Liver (tissue), 9 donors: Measurements from ENCODE around the gene GRIK2. TPM values are rescaled to one million over a fixed set of nuclear protein-coding genes. Genes with fewer than 3 reads are reported as not detected.

Source experiments
- DNase-seq: peaks from one replicate; pipeline ENCODE4 v3.0.0-alpha.2; 2017; ENCODE audit warnings: low spot score
- H3K27ac ChIP-seq, 2 donors: one replicate each; pipeline ENCODE4 v1.7.0; 2013; ENCODE audit warnings: inconsistent platforms in 2 of 2, low read length in 2 of 2, control low read depth in 1 of 2, low read depth in 1 of 2, mild to moderate bottlenecking in 1 of 2
- H3K27me3 ChIP-seq, 4 donors: one replicate each; pipeline versions ENCODE4 v1.6.1 to v1.7.0; 2013; ENCODE audit warnings: low read length in 3 of 4, inconsistent platforms in 1 of 4, mild to moderate bottlenecking in 1 of 4, moderate library complexity in 1 of 4; ENCODE audit not compliant: control insufficient read depth in 4 of 4, insufficient read depth in 4 of 4
- H3K36me3 ChIP-seq, 4 donors: one replicate each; pipeline versions ENCODE4 v1.6.1 to v1.7.0; 2013; ENCODE audit warnings: low read length in 3 of 4, mild to moderate bottlenecking in 3 of 4, low read depth in 1 of 4, moderate library complexity in 1 of 4; ENCODE audit not compliant: control insufficient read depth in 4 of 4, insufficient read depth in 3 of 4
- H3K4me1 ChIP-seq, 4 donors: one replicate each; pipeline versions ENCODE4 v1.6.1 to v1.7.0; 2013; ENCODE audit warnings: low read length in 3 of 4, mild to moderate bottlenecking in 3 of 4, moderate library complexity in 1 of 4; ENCODE audit not compliant: control insufficient read depth in 4 of 4, insufficient read depth in 4 of 4
- H3K4me3 ChIP-seq, 3 donors: one replicate each; pipeline versions ENCODE4 v1.6.1 to v1.7.0; 2013; ENCODE audit warnings: low read length in 3 of 3, control low read depth in 1 of 3, low read depth in 1 of 3, mild to moderate bottlenecking in 1 of 3
- H3K9ac ChIP-seq, 2 donors: one replicate each; pipeline ENCODE4 v1.7.0; 2013; ENCODE audit warnings: low read length in 2 of 2, mild to moderate bottlenecking in 2 of 2, moderate library complexity in 2 of 2, control low read depth in 1 of 2, low read depth in 1 of 2
- H3K9me3 ChIP-seq, 4 donors: one replicate each; pipeline versions ENCODE4 v1.6.1 to v1.7.0; 2013; ENCODE audit warnings: low read length in 3 of 4; ENCODE audit not compliant: control insufficient read depth in 4 of 4
- EGR1 ChIP-seq, 2 donors: IDR thresholded peaks; 2 replicates each; pipeline ENCODE4 v1.6.1; 2016 to 2018; ENCODE audit warnings: antibody characterized with exemption in 2 of 2, low read depth in 2 of 2
- FOXA1 ChIP-seq: IDR thresholded peaks from 2 replicates; pipeline ENCODE4 v1.6.1; 2016; ENCODE audit warnings: antibody characterized with exemption
- FOXA2 ChIP-seq: IDR thresholded peaks from 2 replicates; pipeline ENCODE4 v1.6.1; 2016; ENCODE audit warnings: antibody characterized with exemption
- GABPA ChIP-seq, 2 donors: IDR thresholded peaks in 1 of 2; conservative IDR thresholded peaks in 1 of 2; 2 replicates each; pipeline ENCODE4 v1.6.1; 2016; ENCODE audit warnings: antibody characterized with exemption in 2 of 2, mild to moderate bottlenecking in 1 of 2, moderate library complexity in 1 of 2
- HNF4A ChIP-seq, 2 donors: conservative IDR thresholded peaks; 2 replicates each; pipeline ENCODE4 v1.6.1; 2016; ENCODE audit warnings: antibody characterized with exemption in 2 of 2, mild to moderate bottlenecking in 2 of 2
- JUND ChIP-seq, 2 donors: IDR thresholded peaks; 2 replicates each; pipeline ENCODE4 v1.6.1; 2016; ENCODE audit warnings: antibody characterized with exemption in 2 of 2
- NR2F2 ChIP-seq: IDR thresholded peaks from 2 replicates; pipeline ENCODE4 v1.6.1; 2016; ENCODE audit warnings: antibody characterized with exemption
- RAD21 ChIP-seq, 2 donors: IDR thresholded peaks; 2 replicates each; pipeline ENCODE4 v1.6.1; 2016; ENCODE audit warnings: antibody characterized with exemption in 2 of 2, mild to moderate bottlenecking in 2 of 2
- RXRA ChIP-seq, 2 donors: IDR thresholded peaks; 2 replicates each; pipeline ENCODE4 v1.6.1; 2017 to 2018; ENCODE audit warnings: antibody characterized with exemption in 2 of 2, mild to moderate bottlenecking in 1 of 2
- SP1 ChIP-seq: IDR thresholded peaks from 2 replicates; pipeline ENCODE4 v1.6.1; 2018; ENCODE audit warnings: antibody characterized with exemption, mild to moderate bottlenecking
- TAF1 ChIP-seq: conservative IDR thresholded peaks from 2 replicates; pipeline ENCODE4 v1.6.1; 2016; ENCODE audit warnings: antibody characterized with exemption, mild to moderate bottlenecking
- YY1 ChIP-seq: IDR thresholded peaks from 2 replicates; pipeline ENCODE4 v1.6.1; 2016; ENCODE audit warnings: antibody characterized with exemption, mild to moderate bottlenecking
- WGBS: extraction: QIAGEN DNeasy Blood & Tissue Kit; methylation state at CpG from one replicate; pipeline ENCODE4 v1.1.7; 2013; 5-methylcytosine and 5-hydroxymethylcytosine counted together
- polyA plus RNA-seq, 2 donors: library from polyadenylated mRNA; stranded (reverse) in 1 of 2; unstranded in 1 of 2; fragments of 200-250 nt in 1 of 2; fragments of >200 nt in 1 of 2; fragmentation: Nextera tagmentation in 1 of 2; extraction: Ambion mirVana in 1 of 2; gene quantifications; one replicate each; pipeline versions ENCODE4 v1.2.1 to v1.2.3, GENCODE V29; 2013 to 2015
- total RNA-seq, 2 donors: library from RNA; depleted of rRNA; stranded (reverse); fragments of >200 nt; gene quantifications; one replicate each; pipeline ENCODE4 v1.2.3, GENCODE V29; 2014
- TF ChIP-seq, protein P1 (sequence below): IDR thresholded peaks from 2 replicates; pipeline ENCODE4 v1.6.1; 2016; ENCODE audit warnings: antibody characterized with exemption
- TF ChIP-seq, protein P2 (sequence below): IDR thresholded peaks from 2 replicates; pipeline ENCODE4 v1.6.1; 2016; ENCODE audit warnings: antibody characterized with exemption
- TF ChIP-seq, protein P3 (sequence below): fragments of 150-350 bp; IDR thresholded peaks from 2 replicates; pipeline ENCODE4 v1.5.1; 2017; ENCODE audit warnings: improper control_type of control experiment, low read depth, low read length; ENCODE audit not compliant: missing input control
- TF ChIP-seq, protein P4 (sequence below): IDR thresholded peaks from 2 replicates; pipeline ENCODE4 v1.6.1; 2016; ENCODE audit warnings: antibody characterized with exemption
- TF ChIP-seq, protein P5 (sequence below): IDR thresholded peaks from 2 replicates; pipeline ENCODE4 v1.6.1; 2016; ENCODE audit warnings: antibody characterized with exemption, mild to moderate bottlenecking
- donor health status: healthy.
- donor health status: healthy.
- donor health status: healthy.
- donor health status: healthy.
- donor health status: healthy.

The GRIK2 gene
- total and polyA plus RNA-seq, 4 donors = 0.02 to 0.17 (median 0.05) TPM

DNA sequence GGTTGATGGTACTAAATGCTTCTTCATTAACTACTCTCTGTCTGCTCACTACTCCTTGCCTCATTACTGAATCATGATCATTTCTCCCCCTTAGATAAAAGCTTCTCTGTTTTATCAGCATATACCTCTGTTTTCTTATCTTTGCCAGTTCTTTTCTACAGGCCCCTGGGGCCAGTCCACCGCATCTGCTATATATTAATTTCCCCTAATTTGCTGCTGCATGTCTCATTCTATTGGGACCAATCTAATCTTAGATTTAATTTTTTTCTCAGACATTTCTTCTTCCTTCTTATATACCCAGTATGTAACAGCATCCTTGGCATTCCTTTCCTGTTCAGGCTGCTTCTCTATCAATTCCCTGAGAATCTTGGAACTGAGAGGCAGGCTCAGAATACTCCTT, 51.2 kb downstream of the GRIK2 start:
- WGBS = 66% methylated on average over 1 of the region's 1 CpG
- no peaks in the 10 kb centered on the region for H3K9me3 ChIP-seq
- H3K36me3 ChIP-seq = no peaks in the 10 kb centered on the region
- TF ChIP-seq EGR1 (IDR thresholded peaks at IDR 0.05; ENCODE audit: low read depth in 2 of 2) (no peak), NR2F2 (no peak), SP1 (no peak), RAD21 (IDR thresholded peaks at IDR 0.05) (no peak), RXRA (IDR thresholded peaks at IDR 0.05) (no peak), HNF4A (conservative IDR thresholded peaks at IDR 0.05) (no peak), JUND (IDR thresholded peaks at IDR 0.05) (no peak), FOXA1 (no peak), FOXA2 (no peak), TAF1 (no peak), GABPA (IDR thresholded peaks at IDR 0.05 in 1 of 2, conservative IDR thresholded peaks at IDR 0.05 in 1 of 2) (no peak), YY1 (no peak)
- TF ChIP-seq, protein P1, sequence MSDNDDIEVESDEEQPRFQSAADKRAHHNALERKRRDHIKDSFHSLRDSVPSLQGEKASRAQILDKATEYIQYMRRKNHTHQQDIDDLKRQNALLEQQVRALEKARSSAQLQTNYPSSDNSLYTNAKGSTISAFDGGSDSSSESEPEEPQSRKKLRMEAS = no peak
- TF ChIP-seq, protein P2, sequence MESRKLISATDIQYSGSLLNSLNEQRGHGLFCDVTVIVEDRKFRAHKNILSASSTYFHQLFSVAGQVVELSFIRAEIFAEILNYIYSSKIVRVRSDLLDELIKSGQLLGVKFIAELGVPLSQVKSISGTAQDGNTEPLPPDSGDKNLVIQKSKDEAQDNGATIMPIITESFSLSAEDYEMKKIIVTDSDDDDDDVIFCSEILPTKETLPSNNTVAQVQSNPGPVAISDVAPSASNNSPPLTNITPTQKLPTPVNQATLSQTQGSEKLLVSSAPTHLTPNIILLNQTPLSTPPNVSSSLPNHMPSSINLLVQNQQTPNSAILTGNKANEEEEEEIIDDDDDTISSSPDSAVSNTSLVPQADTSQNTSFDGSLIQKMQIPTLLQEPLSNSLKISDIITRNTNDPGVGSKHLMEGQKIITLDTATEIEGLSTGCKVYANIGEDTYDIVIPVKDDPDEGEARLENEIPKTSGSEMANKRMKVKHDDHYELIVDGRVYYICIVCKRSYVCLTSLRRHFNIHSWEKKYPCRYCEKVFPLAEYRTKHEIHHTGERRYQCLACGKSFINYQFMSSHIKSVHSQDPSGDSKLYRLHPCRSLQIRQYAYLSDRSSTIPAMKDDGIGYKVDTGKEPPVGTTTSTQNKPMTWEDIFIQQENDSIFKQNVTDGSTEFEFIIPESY = no peak
- TF ChIP-seq, protein P3, sequence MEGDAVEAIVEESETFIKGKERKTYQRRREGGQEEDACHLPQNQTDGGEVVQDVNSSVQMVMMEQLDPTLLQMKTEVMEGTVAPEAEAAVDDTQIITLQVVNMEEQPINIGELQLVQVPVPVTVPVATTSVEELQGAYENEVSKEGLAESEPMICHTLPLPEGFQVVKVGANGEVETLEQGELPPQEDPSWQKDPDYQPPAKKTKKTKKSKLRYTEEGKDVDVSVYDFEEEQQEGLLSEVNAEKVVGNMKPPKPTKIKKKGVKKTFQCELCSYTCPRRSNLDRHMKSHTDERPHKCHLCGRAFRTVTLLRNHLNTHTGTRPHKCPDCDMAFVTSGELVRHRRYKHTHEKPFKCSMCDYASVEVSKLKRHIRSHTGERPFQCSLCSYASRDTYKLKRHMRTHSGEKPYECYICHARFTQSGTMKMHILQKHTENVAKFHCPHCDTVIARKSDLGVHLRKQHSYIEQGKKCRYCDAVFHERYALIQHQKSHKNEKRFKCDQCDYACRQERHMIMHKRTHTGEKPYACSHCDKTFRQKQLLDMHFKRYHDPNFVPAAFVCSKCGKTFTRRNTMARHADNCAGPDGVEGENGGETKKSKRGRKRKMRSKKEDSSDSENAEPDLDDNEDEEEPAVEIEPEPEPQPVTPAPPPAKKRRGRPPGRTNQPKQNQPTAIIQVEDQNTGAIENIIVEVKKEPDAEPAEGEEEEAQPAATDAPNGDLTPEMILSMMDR = no peak
- TF ChIP-seq, protein P4, sequence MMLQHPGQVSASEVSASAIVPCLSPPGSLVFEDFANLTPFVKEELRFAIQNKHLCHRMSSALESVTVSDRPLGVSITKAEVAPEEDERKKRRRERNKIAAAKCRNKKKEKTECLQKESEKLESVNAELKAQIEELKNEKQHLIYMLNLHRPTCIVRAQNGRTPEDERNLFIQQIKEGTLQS = no peak
- TF ChIP-seq, protein P5, sequence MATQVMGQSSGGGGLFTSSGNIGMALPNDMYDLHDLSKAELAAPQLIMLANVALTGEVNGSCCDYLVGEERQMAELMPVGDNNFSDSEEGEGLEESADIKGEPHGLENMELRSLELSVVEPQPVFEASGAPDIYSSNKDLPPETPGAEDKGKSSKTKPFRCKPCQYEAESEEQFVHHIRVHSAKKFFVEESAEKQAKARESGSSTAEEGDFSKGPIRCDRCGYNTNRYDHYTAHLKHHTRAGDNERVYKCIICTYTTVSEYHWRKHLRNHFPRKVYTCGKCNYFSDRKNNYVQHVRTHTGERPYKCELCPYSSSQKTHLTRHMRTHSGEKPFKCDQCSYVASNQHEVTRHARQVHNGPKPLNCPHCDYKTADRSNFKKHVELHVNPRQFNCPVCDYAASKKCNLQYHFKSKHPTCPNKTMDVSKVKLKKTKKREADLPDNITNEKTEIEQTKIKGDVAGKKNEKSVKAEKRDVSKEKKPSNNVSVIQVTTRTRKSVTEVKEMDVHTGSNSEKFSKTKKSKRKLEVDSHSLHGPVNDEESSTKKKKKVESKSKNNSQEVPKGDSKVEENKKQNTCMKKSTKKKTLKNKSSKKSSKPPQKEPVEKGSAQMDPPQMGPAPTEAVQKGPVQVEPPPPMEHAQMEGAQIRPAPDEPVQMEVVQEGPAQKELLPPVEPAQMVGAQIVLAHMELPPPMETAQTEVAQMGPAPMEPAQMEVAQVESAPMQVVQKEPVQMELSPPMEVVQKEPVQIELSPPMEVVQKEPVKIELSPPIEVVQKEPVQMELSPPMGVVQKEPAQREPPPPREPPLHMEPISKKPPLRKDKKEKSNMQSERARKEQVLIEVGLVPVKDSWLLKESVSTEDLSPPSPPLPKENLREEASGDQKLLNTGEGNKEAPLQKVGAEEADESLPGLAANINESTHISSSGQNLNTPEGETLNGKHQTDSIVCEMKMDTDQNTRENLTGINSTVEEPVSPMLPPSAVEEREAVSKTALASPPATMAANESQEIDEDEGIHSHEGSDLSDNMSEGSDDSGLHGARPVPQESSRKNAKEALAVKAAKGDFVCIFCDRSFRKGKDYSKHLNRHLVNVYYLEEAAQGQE = no peak
- no peak overlapping the region for H3K27ac ChIP-seq
- DNase-seq = no peak
- H3K4me3 ChIP-seq = no peak overlapping the region
- H3K27me3 ChIP-seq = no peaks in the 10 kb centered on the region
- no peaks in the 10 kb centered on the region for H3K4me1 ChIP-seq
- H3K9ac ChIP-seq = no peak overlapping the region

DNA sequence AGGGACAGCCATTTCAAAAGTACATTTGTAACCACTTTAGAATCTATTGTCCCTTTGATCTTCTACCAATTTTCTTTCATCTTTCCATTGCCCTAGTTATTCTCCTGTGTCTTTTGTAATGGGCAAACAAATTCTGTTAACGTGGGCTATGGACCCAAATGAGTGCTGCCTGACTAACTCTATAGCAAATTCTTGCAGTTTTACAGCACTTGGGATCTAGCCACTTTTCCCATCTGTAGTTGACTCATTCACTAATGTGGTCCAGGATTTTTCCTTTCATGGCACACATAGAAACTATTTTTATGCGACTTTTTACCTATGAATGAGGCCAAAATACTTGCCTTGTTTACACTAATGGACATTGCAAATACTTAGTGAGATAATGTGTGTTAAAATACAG, 52.0 kb downstream of the GRIK2 start:
- TF ChIP-seq FOXA1 = no peak
- TF ChIP-seq, protein P4 = no peak
- no peak for TF ChIP-seq HNF4A (conservative IDR thresholded peaks at IDR 0.05)

More for the DNA sequence above, 52.0 kb downstream of the GRIK2 start:
- H3K4me1 ChIP-seq = no peaks in the 10 kb centered on the region
- H3K27ac ChIP-seq = no peak overlapping the region
- DNase-seq = no peak
- no peak overlapping the region for H3K4me3 ChIP-seq
- H3K9me3 ChIP-seq = no peaks in the 10 kb centered on the region
- 54% methylated on average over 2 of the region's 2 CpGs for WGBS
- no peak overlapping the region for H3K9ac ChIP-seq
- no peaks in the 10 kb centered on the region for H3K36me3 ChIP-seq
- H3K27me3 ChIP-seq = no peaks in the 10 kb centered on the region
